ENCODE data around the gene HMGA1. TPM values are rescaled to one million over a fixed set of nuclear protein-coding genes. Genes with fewer than 3 reads are reported as not detected.
"Not testable (repeated sequence)": the region's sequence is repeated elsewhere in the genome, so short reads cannot be mapped to it uniquely, and the experiment has no call there.

HMGA1 gene
- total RNA-seq, 1 donor from 2014 or later, result 51.9 TPM

DNA sequence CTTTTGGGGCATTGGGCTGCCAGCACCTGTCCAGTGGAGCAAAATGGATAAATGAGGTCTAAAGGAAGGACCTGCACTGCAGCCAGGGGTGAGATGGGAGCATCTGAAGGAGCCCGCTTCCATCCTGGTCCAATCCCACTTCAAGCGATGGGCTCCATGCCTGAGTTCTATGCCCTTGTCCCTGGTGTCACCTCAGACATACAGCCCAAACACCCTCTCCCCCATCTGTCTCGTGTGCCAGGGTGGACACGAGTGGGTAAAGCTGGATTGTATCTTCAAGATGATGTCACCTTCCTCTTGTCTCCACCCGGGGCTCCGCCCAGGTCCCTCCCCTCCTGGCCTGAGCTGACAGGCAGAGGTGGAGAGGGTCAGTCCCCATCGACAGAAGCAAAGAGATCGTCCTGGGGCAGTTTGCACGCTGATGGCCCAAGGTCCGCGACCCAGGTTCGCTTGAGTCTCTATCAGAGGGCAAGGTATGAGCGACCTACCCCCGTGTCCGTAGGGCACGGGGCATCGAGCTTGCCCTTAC is 11.6 kb downstream of the HMGA1 start:
- intact Hi-C loops (cut with micrococcal nuclease), result no loop called here
- DNase-seq (peak; percentile 79), ATAC-seq (peak; percentile 55)

DNA sequence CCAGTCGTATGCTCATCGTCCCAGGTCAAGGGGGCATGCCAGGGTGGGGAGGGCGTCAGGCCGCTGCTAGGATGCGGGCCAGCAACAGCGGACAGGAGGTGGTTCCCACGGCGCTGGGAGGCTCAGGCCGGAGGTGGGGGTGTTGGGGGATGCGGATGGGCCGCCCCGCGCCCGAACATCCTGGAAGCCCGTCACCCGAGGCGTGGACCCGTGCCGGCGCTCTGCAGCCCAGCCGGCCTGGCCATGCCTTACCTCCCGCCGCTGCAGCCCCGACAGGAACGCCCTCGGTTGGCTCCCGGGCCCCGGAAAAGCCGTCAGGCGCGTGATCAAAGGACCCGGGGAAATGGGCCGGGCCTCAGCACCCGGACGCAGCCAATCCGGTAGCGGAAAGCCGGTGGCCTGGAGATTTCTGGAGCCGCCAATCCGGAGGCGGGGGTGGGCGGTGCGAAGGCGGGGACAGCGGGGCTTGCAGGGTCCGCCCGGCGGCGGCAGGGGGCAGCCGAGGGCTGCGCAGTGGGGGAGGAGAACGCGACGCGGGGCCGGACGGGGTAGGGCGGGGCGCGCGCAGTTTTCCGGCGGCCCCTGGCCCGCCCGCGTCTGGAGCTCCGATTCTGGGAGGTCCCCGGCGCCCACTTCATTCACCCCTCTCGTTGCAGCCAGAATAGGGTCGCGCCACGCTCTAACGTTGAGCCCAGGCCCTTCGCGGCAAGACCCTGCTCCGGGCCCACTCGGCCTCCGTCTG is 12.2 kb downstream of the HMGA1 start, which contains the start of gene SMIM29:
TSS of gene SMIM29 (minus strand) at position 280 of the 742 bp plus-strand sequence. CDS start 1,215 bp downstream, outside the sequence.
- intact Hi-C loops (cut with micrococcal nuclease), result no loop called here
- peak; percentile 95 for ATAC-seq
- peak; percentile 98 for DNase-seq

DNA sequence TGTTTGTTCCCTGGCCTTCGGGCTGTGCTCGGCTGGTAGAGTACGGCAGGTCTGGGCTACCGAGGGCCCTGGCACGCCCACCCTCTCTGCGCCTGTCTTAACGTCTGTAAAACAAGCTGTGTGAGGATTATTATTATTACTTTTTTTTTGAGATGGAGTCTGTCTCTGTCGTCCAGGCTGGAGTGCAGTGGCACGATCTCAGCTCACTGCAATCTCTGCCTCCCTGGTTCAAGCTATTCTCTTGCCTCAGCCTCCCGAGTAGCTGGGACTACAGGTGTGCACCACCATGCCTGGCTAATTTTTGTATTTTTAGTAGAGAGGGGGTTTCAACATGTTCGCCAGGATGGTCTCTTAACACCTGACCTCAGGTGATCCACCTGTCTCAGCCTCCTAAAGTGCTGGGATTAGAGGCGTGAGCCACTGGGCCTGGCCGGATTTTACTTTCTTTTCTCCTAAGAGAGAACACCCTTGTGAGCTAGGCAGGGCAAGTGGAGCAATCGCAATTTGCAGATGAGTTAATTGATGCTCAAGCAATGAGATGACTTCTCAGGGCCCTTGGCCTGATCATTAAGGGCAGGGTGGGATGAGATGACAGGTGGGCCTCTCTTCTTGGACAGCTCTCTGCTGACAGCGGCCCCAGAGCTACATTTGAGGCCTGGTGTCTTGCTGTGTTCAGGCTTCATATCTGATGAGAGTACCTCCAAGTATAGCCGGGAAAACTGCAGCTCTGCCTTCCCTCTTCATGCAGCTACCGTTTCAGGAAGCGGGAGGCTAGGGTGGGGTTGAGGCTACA is 13.0 kb downstream of the HMGA1 start:
- ATAC-seq, result peak; percentile 46
- no peak for DNase-seq
- intact Hi-C loops (cut with micrococcal nuclease), result no loop called here

DNA sequence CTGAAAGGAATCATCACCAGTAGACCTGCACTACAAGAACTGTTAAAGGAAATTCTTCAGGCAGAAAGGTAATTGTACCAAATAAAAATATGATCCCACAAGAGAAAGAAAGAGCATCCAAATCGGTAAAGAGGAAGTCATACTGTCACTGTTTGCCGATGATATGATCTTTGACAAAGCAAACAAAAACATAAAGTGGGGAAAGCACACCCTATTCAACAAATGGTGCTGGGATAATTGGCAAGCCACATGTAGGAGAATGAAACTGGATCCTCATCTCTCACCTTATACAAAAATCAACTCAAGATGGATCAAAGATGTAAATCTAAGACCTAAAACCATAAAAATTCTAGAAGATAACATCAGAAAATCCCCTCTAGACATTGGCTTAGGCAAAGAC is 15.7 kb downstream of the HMGA1 start:
- intact Hi-C loops (cut with micrococcal nuclease); DNase-seq; ATAC-seq: not testable (repeated sequence)

DNA sequence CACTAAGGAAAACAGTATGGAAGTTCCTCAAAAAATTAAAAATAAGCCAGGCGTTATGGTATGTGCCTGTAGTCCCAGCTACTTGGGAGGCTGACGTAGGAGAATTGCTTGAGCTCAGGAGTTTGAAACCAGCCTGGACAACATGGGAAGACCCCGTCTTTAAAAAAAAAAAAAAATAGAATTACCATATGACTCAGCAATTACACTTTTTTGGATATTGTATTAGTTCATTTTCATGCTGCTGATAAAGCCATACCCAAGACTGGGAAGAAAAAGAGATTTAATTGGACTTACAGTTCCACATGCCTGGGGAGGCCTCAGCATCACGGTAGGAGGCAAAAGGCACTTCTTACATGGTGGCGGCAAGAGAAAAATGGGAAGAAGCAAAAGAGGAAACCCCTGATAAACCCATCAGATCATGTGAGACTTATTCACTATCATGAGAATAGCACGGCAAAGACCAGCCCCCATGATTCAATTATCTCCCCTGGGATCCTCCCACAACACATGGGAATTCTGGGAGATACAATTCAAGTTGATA is 22.9 kb downstream of the HMGA1 start:
- DNase-seq (no peak), ATAC-seq (no peak)
- intact Hi-C loops (cut with micrococcal nuclease), result no loop called here

DNA sequence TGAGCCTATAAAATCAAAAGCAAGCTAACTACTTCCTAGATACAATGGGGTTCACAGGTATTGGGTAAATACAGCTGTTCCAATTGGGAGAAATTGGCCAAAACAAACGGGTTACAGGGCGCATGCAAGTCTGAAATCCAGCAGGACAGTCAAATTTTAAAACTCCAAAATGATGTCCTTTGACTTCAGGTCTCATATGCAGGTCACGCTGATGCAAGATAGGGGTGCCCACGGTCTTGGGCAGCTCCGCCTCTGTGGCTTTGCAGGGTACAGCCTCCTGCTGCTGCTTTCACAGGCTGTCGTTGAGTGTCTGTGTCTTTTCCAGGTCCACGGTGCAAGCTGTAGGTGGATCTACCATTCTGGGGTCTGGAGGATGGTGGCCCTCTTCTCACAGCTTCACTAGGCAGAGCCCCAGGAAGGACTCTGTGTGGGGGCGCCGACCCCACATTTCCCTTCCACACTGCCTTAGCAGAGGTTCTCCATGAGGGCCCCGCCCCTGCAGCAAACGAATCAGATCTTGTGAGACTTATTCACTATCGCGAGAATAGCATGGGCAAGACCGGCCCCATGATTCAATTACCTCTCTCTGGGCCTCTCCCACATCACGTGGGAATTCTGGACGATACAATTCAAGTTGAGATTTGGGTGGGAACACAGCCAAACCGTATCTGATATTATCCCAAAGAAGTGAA is 24.0 kb downstream of the HMGA1 start:
- no peak for DNase-seq

DNA sequence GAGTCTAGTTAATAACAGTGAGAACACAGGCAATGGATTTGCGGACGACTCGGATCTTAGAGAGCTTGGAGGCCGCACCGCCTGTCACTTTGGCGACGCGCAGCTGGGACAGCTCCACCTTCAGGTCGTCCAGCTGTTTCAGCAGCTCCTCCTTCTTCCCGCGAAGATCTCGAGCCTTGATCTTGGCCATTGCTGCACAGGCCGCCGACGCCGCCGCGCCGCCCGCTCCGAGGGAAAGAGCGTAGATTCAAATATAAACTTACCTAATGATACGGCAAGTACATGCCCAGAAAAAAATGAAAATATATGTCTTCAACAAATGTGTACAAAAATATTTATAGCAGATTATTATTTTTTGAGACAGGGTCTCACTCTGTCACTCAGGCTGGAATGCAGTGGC is 26.8 kb downstream of the HMGA1 start:
- DNase-seq; intact Hi-C loops (cut with micrococcal nuclease); ATAC-seq: not testable (repeated sequence)

More for the DNA sequence above, 24.0 kb downstream of the HMGA1 start:
- intact Hi-C loops (cut with micrococcal nuclease), result no loop called here
- ATAC-seq, result no peak

DNA sequence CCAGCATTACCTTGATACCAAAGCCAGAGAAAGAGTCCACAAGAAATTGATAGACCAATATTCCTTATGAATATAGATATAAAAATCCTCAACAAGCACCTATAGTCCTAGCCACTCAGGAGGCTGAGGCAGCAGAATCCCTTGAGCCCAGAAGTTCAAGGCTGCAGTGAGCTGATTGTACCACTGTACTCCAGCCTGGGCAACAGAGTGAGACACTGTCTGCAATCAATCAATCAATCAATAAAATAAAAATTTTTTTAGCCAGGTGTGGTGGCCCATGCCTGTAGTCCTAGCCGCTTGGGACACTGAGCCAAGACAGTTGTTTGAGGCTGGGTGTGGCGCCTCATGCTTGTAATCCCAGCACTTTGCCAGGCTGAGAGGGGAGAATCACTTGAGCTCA is 31.1 kb downstream of the HMGA1 start:
- no peak for ATAC-seq
- DNase-seq, result no peak
- intact Hi-C loops (cut with micrococcal nuclease), result no loop called here

DNA sequence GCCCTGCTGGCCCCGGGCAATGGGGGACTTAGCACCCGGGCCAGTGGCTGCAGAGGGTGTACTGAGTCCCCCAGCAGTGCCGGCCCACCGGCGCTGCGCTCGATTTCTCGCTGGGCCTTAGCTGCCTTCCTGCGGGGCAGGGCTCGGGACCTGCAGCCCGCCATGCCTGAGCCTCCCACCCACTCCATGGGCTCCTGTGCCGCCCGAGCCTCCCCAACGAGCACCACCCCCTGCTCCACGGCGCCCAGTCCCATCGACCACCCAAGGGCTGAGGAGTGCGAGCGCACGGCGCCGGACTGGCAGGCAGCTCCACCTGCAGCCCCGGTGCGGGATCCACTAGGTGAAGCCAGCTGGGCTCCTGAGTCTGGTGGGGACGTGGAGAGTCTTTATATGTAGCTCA is 32.5 kb downstream of the HMGA1 start:
- ATAC-seq; DNase-seq; intact Hi-C loops (cut with micrococcal nuclease): not testable (repeated sequence)

DNA sequence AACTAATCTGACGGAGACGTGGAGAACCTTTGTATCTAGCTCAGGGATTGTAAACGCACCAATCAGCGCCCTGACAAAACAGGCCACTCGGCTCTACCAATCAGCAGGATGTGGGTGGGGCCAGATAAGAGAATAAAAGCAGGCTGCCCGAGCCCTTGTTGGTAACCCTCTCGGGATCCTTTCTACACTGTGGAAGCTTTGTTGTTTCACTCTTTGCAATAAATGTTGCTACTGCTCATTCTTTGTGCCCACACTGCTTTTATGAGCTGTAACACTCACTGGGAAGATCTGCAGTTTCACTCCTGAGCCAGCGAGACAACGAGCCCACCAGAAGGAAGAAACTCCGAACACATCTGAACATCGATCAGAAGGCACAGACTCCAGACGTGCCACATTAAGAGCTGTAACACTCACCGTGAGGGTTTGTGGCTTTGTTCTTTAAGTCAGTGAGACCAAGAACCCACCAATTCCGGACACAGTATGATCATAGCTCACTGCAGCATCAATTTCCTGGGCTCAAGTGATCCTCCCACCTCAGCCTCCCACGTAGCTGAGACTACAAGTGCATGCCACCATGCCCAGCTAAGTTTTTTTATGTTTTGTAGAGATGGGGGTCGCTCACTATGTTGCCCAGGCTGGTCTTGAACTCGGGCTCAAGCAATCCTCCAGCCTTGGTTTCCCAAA is 33.1 kb downstream of the HMGA1 start:
- ATAC-seq; intact Hi-C loops (cut with micrococcal nuclease); DNase-seq: not testable (repeated sequence)

DNA sequence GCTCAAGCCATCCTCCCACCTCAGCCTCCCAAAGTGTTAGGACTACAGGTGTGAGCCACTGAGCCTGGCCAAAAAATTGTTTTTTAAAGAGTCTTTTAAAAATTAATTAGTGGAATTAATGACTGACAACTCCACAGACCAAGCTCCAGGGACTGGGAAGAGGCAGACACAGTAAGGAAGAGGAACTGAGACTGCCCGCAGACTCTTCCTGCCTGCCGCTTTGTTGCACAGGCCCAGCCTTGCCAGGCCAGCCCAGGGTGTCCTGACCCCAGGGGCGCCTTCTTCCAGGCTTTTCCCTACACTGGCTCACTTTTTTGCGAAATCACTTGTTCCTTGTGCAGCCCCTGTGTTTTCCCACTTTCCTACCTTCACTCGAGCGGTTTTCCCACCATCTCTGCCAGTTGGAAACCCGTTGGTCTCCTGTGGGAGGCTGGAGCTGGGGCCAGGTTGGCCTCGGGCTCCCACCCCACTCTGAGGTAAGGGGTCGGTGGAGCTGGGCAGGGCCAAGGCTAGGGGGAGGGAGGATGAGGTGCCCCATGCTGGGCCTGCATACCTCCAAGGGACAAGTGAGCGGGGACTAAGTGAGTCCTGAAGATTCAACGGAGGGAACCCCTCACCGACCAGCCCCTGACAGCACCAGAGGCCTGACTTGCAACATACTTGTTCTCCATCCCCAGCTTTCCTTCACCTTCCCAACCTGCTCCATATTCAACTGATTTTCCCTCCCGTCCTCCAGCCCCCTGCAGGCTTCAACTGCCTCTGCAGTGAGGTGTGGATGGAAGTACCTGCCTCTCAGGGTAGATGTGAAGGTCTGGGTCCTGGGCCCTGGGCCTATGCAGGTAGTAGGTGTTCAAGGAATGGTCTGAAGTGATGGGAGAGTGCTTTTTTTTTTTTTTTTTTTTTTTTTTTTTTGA is 35.6 kb downstream of the HMGA1 start:
- DNase-seq (peak; percentile 56), ATAC-seq (no peak)
- intact Hi-C loops (cut with micrococcal nuclease), result no loop called here

DNA sequence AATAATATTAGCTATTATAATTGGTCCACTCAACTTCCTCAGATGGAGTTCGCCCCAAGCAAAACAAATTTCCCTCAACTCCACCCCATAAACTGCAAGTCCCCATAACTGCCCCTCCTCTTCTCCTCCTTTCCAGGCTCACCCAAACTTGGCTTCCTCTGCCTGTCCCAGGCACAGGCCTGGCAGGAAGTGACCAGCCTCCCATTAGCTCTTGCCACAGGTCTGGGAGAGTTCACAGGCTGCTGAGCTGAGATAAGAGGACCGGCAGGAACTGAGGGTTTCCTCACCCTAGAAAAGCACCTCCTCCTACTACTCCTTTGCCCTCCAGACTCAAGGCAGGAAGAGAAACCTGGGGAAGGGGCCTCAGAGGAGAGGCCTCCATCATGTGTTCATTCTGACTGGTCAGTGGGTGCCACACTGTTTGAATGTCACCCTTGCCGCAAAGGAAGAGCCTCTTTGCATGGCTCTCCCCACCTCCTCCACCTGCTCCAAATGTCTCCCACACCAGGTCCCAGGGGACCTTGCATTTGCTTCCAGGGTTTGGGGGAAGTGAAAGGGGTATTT is 36.7 kb downstream of the HMGA1 start:
- peak; percentile 67 for ATAC-seq
- intact Hi-C loops (cut with micrococcal nuclease), result no loop called here
- DNase-seq, result peak; percentile 60

DNA sequence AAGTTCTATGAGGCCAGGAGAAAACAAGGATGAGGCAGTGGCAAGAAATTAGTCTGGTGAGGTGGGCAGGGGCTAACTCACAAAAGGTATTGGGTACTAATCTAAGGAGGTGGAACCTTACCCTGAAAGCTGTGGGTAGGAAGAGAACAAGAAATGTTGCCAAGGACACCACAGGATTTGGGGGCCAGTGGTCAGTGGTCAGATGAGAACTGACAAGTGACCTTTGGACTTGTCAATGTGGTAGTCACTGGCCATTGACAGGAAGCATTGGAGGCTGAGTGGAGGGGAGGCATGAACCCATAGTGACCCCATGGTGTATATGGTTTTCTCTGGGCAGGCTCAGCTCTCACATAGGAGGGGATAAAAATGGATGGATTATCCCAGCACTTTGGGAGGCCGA is 37.5 kb downstream of the HMGA1 start:
- ATAC-seq (no peak), DNase-seq (no peak)
- intact Hi-C loops (cut with micrococcal nuclease), result no loop called here

DNA sequence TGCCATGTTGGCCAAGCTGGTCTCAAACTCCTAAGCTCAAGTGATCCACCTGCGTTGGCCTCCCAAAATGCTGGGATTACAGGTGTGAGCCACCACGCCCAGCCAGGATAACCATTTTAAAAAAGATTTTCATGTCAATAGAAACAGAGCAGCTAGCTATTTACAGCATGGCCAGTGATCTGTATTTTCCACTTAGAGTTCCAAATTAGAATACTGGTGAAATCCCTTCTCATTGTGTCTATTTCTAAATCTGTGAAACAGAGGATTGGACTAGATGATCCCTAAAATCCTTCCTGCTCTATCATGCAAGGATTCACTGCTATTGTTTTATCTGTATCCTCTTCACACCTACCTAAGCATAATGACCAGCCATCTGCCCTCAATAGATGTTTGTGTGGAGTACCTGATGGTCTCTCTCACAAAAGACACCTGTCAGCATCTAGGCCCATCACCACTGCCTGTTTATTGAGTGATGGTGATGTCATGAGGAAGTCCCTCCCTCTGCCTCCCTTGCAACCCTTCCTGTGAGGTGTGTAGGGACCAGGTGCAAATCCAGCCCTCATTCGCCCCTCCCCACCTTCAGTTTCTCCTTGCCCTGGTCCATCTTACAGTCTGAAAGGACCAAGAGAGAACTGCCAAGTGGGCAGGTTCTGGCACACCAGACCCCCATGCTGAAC is 38.6 kb downstream of the HMGA1 start:
- DNase-seq, result no peak
- no peak for ATAC-seq
- intact Hi-C loops (cut with micrococcal nuclease), result no loop called here

DNA sequence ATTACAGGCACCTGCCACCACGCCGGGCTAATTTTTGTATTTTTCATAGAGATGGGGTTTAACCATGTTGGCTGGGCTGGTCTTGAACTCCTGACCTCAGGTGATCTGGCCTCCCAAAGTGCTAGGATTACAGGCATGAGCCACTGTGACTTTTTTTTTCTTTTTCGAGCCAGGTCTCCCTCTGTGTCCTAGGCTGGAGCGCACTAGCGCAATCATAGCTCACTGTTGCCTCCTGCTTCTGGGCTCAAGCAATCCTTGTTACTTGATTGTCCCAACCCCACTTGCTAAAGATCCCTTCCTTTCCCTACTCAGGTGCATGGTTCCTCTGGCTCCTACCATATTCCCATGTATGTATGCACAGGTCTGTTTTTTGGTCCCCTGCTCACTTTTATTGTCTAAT is 39.5 kb downstream of the HMGA1 start:
- ATAC-seq (peak; percentile 9), DNase-seq (no peak)
- intact Hi-C loops (cut with micrococcal nuclease), result no loop called here

DNA sequence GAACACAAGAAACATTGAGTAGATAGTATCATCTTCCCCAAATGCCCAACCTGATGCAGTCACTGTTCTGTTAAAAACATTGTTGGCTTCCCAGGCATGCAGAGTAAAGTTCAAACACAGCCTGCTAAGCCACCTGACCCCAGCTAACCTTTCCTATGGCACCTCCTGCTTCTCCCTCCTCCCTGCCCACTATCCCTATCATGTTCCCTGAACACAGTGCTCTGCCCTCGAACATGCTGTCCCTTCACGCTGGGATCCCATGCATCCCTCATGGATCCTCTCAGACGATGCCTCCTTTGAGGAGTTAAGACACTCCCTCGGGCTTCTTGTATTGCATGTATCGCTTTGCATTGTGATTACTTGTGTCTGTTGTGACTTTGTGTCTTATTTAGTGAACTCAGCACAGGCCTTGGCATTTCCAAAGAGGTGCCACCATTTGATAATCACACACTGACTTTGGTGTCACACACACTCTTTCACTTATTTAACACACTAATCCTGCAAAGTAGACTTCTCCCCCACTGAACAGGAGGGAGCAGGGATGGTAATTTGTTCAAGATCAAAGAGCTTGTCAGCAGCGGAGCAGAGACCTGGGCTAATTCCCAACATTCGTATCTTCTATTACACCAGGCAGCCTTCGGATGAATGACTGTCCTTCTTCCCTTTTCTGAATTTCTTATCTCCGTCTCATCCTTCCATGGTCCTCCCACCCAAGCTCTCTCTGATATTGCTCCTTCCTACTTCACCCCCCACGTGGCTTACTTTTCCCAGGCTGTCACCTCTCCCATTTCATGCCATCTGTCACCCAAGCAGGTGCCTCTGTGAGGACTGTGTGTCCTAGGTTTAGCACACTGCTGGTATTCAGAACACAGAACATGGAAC is 40.4 kb downstream of the HMGA1 start:
- intact Hi-C loops (cut with micrococcal nuclease), result no loop called here
- DNase-seq (peak; percentile 51), ATAC-seq (peak; percentile 88)
